ENCODE results near the gene MAP4K4.

Gene MAP4K4

GRCh38 chr2:101870444-101870843 is 172.9 kb downstream of the MAP4K4 start:
- DNase-seq (ENCODE audit: low spot score), result no peak

- DNase-seq (ENCODE audit: low spot score), result no peak
These were observed 174.0 kb downstream of the MAP4K4 start for GRCh38 chr2:101871480-101871879.

- no peak for DNase-seq (ENCODE audit: low spot score)
These were observed 175.0 kb downstream of the MAP4K4 start for GRCh38 chr2:101872480-101872879.

GRCh38 chr2:101873543-101873942 is 176.0 kb downstream of the MAP4K4 start:
- no peak for DNase-seq (ENCODE audit: low spot score)

- no peak for DNase-seq (ENCODE audit: low spot score)
These were observed 176.6 kb downstream of the MAP4K4 start for GRCh38 chr2:101874069-101874468.

GRCh38 chr2:101879466-101879865 is 182.0 kb downstream of the MAP4K4 start:
- no peak for DNase-seq (ENCODE audit: low spot score)

- no peak for DNase-seq (ENCODE audit: low spot score)
These were observed 183.6 kb downstream of the MAP4K4 start for GRCh38 chr2:101881131-101881530.

- no peak for DNase-seq (ENCODE audit: low spot score)
These were observed 185.3 kb downstream of the MAP4K4 start for GRCh38 chr2:101882769-101883307.

GRCh38 chr2:101883860-101884259 is 186.4 kb downstream of the MAP4K4 start:
- DNase-seq (ENCODE audit: low spot score), result peak; percentile 42

- DNase-seq (ENCODE audit: low spot score), result no peak
These were observed 186.9 kb downstream of the MAP4K4 start for GRCh38 chr2:101884423-101884822.

- no peak for DNase-seq (ENCODE audit: low spot score)
These were observed 189.8 kb downstream of the MAP4K4 start for GRCh38 chr2:101887328-101887727.

GRCh38 chr2:101889460-101890098 is 192.1 kb downstream of the MAP4K4 start:
- DNase-seq (ENCODE audit: low spot score), result no peak

- no peak for DNase-seq (ENCODE audit: low spot score)
These were observed 194.9 kb downstream of the MAP4K4 start for GRCh38 chr2:101892377-101892776.

GRCh38 chr2:101893681-101894381 is 196.3 kb downstream of the MAP4K4 start:
- no peak for DNase-seq (ENCODE audit: low spot score)

- DNase-seq (ENCODE audit: low spot score), result no peak
These were observed 197.5 kb downstream of the MAP4K4 start for GRCh38 chr2:101895039-101895438.

- no peak for DNase-seq (ENCODE audit: low spot score)
These were observed 198.4 kb downstream of the MAP4K4 start for GRCh38 chr2:101895819-101896322.

- no peak for DNase-seq (ENCODE audit: low spot score)
These were observed 199.8 kb downstream of the MAP4K4 start for GRCh38 chr2:101897301-101897700.

- no peak for DNase-seq (ENCODE audit: low spot score)
These were observed 201.8 kb downstream of the MAP4K4 start for GRCh38 chr2:101899265-101899664.

GRCh38 chr2:101899871-101900270 is 202.4 kb downstream of the MAP4K4 start:
- no peak for DNase-seq (ENCODE audit: low spot score)

- no peak for DNase-seq (ENCODE audit: low spot score)
These were observed 202.9 kb downstream of the MAP4K4 start for GRCh38 chr2:101900375-101900774.

GRCh38 chr2:101901241-101901640 is 203.7 kb downstream of the MAP4K4 start:
- DNase-seq (ENCODE audit: low spot score), result no peak

- no peak for DNase-seq (ENCODE audit: low spot score)
These were observed 204.7 kb downstream of the MAP4K4 start for GRCh38 chr2:101902169-101902568.

- no peak for DNase-seq (ENCODE audit: low spot score)
These were observed 207.4 kb downstream of the MAP4K4 start for GRCh38 chr2:101904916-101905315.

All from CD4-positive, alpha-beta T cell treated with Interleukin-15 for 4 hours (primary cell).